Effector memory CD4-positive, alpha-beta T cell (primary cell): ENCODE data around the gene TSFM.

Experiments used
- DNase-seq, 3 donors: peaks; one replicate each; pipeline ENCODE4 v3.0.0-alpha.2; 2020
- H3K27ac ChIP-seq: 2 replicates; pipeline ENCODE4 v1.7.0; 2013; ENCODE audit warnings: mild to moderate bottlenecking, low read length, moderate library complexity; ENCODE audit not compliant: insufficient read depth, poor library complexity, severe bottlenecking
- H3K27me3 ChIP-seq: replicated peaks from 2 replicates; pipeline ENCODE4 v1.7.0; 2013; ENCODE audit warnings: mild to moderate bottlenecking, low read length; ENCODE audit not compliant: insufficient read depth, control insufficient read depth, poor library complexity, severe bottlenecking
- H3K36me3 ChIP-seq: 2 replicates; pipeline ENCODE4 v1.7.0; 2013; ENCODE audit warnings: mild to moderate bottlenecking, low read length, moderate library complexity; ENCODE audit not compliant: control insufficient read depth, insufficient read depth
- H3K4me1 ChIP-seq: 2 replicates; pipeline ENCODE4 v1.7.0; 2013; ENCODE audit warnings: low read length, mild to moderate bottlenecking; ENCODE audit not compliant: control insufficient read depth, insufficient read depth, poor library complexity, severe bottlenecking
- H3K4me3 ChIP-seq: 2 replicates; pipeline ENCODE4 v1.7.0; 2013; ENCODE audit warnings: low read length, low read depth, mild to moderate bottlenecking; ENCODE audit not compliant: insufficient read depth, poor library complexity, severe bottlenecking
- H3K9me3 ChIP-seq: 2 replicates; pipeline ENCODE4 v1.7.0; 2013; ENCODE audit warnings: mild to moderate bottlenecking, low read length, moderate library complexity; ENCODE audit not compliant: control insufficient read depth

The TSFM gene

DNA sequence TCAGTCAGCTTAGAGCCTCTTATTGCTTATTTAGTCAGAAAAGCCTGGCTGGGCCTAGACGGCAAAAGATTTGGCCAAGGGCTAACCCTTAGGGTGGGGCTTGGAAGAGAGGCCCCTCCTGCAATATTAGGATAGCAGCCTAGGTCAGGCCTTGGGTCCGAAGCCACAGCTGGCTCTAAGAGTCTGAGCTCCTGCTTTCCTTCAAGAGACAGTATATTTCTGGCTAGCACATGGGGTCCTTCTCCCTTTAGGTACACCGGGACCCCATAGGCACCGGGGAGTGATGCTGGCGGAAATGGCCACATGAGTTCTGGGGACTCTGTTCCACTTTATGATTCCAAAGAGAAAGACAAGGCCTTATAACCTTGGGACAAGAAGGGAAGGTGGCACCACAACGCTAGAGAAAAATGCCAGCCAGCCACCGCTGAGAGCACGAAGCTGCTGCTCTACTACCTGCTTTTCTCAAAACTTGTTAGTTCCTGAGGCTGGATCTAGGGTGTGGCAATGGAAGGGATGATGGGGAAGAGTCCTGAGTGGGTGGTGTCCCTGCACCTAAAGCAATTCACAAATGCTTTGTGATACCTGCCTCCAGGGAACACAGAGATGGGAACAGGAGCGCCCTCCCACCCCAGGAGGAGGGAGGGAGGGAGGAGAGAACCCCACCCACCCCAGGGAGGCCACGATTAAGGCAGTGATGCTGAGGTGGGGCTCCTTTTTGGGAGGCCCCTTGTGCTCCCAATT lies 39.1 kb downstream of the TSFM start:
- Histone ChIP-seq H3K4me1 (no peaks in the 10 kb centered on the region), H3K4me3 (no peak overlapping the region), H3K27me3 (no peaks in the 10 kb centered on the region), H3K27ac (no peak overlapping the region), H3K9me3 (no peaks in the 10 kb centered on the region), H3K36me3 (peaks cover 57% of the 10 kb centered on the region)
- DNase-seq: no peak

DNA sequence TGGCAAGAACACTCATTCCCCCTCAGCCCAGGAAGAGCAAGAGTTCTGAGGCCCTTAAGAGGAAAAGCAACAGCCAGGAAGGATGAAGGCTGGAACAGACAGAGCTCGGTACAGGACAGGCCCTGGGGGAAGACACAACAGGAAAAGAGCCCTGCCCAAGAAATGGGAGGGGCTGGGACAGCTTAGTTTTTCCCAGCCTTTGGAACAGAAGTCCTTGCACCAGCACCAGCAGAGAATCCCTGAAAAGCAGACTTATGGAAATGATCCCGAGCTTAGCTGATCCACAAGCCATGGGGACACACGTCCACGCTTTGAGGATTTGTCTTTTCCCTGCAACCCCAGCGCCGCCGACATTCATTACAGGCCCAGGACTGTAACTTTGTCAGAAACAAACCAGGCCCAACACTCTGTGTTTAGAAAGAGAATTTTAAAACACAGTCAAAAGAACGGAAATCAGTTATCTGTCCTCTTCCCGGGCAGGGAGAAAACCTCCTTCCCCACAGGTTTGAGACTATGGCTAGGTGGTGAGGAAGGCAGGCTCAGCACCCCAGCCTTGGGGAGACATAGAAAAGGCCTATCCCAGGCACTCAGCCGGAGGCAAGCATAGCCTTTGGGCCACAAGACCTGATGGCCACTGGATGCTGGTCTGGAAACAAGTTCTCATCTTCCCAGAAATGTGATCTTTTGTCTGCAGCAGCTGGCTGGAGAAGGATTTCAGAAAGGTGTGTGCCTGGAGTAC lies 40.0 kb downstream of the TSFM start:
- Histone ChIP-seq H3K9me3 (no peaks in the 10 kb centered on the region), H3K36me3 (peaks cover 66% of the 10 kb centered on the region), H3K4me1 (no peaks in the 10 kb centered on the region), H3K27me3 (no peaks in the 10 kb centered on the region), H3K27ac (no peak overlapping the region), H3K4me3 (no peak overlapping the region)
- no peak for DNase-seq

DNA sequence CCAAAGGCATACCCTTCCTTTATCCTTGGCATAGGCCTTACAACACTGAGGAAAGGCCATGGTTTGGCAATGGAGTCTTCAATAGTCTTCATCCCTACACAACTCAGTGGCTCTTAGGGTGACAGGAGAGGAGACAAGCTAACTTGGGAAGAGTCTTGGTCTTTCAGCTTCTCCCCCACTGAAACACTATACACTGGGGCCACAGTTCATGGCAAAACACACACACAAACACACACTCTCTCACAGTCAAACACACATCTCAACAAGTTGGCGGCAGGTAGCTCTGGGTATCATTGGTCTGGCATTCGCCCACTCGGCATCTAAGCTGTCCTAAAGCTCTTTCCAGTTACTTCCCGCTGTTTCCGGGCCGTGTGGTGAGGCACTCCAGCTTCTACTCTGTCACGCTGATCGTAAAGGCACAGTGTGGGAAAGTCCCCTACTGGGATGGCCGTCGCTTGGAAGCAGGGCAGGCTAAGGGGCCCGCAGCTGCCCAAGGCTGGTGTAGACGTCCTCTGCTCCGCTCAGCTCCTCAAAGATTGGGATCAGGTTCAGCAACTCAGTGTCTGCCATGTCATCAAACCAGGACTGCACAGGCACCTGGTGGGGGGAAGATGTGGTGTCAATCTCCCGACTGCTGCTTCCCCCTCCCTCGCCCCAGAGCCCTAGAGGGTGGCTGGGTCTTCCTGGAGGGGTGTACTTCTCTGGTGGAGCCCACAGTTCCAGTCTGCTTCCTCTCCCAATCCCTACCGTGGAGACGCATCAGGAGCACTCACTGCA lies 40.7 kb downstream of the TSFM start:
- peaks cover 73% of the 10 kb centered on the region for H3K36me3 ChIP-seq
- H3K27ac ChIP-seq: no peak overlapping the region

DNA sequence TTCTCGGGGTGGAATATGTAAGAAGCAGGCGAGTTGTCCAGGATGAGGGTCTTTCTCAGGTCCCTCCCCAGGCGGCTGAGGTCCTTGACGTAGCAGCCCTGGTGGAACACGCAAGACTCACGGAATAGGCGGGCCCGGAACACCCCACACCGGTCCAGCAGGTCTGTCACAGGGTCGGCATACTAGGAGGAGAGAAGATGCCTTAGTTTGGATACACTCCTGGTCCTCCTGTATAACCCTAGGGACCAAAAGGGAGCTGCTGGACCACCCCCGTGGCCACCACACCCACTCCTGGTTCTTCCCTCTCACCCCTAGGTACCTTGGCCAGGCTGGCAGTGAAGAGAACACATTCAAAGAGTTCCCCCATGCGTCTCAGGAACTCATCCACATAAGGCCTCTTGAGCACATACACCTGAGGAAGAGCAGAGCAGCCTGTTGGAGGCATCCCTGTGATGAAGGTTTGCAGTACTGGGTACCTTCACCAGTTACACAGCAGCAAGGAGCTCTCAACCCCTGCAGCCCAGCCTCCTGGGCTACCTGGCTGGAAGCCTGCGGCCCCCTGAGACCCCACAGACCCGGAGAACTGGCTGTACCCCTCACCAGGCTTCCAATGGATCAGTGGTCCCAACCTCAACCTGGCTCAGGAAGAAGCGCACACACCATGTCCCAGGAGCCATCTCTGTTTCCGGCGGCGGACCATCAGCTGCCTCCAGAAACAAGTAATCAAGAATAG lies 41.5 kb downstream of the TSFM start:
- Histone ChIP-seq H3K27ac (no peak overlapping the region), H3K4me1 (no peaks in the 10 kb centered on the region), H3K36me3 (peaks cover 80% of the 10 kb centered on the region), H3K4me3 (no peak overlapping the region), H3K27me3 (no peaks in the 10 kb centered on the region), H3K9me3 (no peaks in the 10 kb centered on the region)
- no peak for DNase-seq

More for the DNA sequence above, 40.7 kb downstream of the TSFM start:
- Histone ChIP-seq H3K9me3 (no peaks in the 10 kb centered on the region), H3K4me3 (no peak overlapping the region), H3K27me3 (no peaks in the 10 kb centered on the region), H3K4me1 (no peaks in the 10 kb centered on the region)
- DNase-seq: no peak

DNA sequence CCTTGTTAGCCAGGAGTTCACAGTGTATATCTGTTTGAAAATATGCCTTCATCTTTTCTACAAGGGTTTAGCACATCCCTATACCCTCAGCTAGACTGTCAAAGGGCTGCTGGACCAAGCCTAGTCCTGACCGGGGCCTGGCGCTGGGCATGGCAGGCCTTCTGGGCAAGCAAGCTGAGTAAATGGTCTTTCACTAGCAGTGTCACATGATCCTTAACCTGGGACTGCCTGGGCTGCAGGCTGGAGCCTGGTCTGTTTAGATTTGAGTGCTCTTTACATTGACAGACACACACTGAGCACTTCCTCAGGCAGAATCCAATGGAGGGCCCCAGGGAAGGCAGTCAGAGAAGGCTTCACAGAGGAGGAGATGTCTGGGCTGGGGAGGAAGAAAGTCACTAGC lies 42.9 kb downstream of the TSFM start:
- Histone ChIP-seq H3K4me1 (no peaks in the 10 kb centered on the region), H3K27me3 (no peaks in the 10 kb centered on the region), H3K9me3 (no peaks in the 10 kb centered on the region), H3K4me3 (no peak overlapping the region), H3K36me3 (peaks cover 84% of the 10 kb centered on the region), H3K27ac (no peak overlapping the region)
- DNase-seq: no peak

DNA sequence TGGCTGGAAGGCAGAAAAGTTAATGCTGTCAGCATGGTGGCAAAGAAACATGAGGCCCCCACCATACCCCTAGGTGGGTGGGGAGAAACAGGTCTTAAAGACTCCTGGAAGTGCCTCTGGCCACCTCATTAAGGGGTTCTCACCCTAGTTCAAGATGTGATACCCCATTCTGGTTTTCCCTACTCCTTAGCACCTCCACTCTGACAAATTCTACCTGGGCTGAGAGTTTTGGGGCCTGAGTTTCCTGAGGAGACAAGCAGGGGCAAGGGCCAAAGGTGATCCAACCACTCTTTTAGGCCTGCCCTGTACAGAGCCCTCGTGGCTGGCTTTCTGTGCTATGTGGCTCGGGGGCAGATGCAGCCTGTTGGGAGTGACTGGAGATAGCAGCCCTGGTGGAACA lies 43.8 kb downstream of the TSFM start:
- Histone ChIP-seq H3K4me3 (no peak overlapping the region), H3K36me3 (peaks cover 77% of the 10 kb centered on the region), H3K27ac (peak overlapping the region; percentile 40), H3K4me1 (peaks cover 9% of the 10 kb centered on the region), H3K9me3 (no peaks in the 10 kb centered on the region), H3K27me3 (no peaks in the 10 kb centered on the region)
- DNase-seq: no peak

DNA sequence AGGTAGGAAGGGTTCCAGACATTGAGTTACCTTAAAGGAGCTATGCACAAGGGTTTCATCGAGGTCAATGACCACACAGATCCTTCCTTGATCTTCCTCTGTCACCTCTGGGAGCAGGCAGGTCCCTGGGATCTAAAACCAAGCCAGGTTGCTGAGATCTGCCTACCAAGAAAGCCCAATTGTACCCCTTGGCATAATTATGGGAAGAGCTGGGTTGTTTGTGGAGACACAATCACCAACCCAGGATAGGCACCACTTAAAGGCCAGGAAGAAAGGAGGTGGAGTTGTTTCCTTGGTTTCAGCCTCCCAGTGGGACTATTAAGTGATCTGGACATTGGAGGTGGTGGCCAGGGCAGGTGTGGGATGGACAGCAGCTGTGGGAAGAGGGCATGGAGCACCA lies 44.4 kb downstream of the TSFM start:
- no peaks in the 10 kb centered on the region for H3K27me3 ChIP-seq
- peak overlapping the region; percentile 40 for H3K27ac ChIP-seq
- peaks cover 72% of the 10 kb centered on the region for H3K36me3 ChIP-seq
- peaks cover 14% of the 10 kb centered on the region for H3K4me1 ChIP-seq
- no peak overlapping the region for H3K4me3 ChIP-seq
- no peak for DNase-seq
- no peaks in the 10 kb centered on the region for H3K9me3 ChIP-seq

DNA sequence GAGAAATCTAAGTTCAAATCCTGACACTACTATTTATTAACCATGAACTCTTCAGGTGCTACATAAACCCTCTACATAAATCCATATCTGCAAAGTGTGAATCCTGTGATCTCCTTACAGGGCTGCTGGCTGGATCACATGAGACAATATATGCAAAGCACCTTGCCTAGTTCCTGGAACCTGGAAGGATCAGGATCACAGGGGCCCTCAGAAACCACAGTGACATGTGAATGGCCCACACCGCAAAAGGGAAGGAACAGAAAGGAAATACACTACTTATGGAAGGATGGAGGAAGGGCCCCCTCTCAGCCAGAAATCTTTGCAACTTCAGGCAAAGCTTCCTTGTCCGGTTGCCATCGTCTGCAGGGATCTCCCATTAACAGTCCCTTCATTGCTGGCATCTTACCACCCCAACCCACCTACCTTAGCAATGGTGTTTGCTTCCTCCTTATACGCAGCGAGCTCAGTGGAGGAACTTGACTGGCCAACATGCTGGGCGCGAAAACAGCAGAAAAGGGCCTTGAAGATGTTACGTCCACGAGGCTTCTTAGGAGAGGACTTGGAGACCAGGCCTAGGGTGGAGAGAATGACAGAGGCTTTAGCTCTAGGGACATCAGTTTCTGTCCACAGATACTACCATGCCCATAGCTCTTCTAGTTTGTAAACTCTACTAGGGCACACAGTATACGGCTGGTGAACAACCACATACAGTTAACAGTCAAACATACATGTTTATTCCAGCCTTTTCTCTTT lies 46.6 kb downstream of the TSFM start:
- no peak for DNase-seq
- no peak overlapping the region for H3K27ac ChIP-seq
- no peaks in the 10 kb centered on the region for H3K9me3 ChIP-seq
- peaks cover 37% of the 10 kb centered on the region for H3K4me1 ChIP-seq
- H3K27me3 ChIP-seq: no peaks in the 10 kb centered on the region
- H3K4me3 ChIP-seq: no peak overlapping the region
- H3K36me3 ChIP-seq: peaks cover 51% of the 10 kb centered on the region

DNA sequence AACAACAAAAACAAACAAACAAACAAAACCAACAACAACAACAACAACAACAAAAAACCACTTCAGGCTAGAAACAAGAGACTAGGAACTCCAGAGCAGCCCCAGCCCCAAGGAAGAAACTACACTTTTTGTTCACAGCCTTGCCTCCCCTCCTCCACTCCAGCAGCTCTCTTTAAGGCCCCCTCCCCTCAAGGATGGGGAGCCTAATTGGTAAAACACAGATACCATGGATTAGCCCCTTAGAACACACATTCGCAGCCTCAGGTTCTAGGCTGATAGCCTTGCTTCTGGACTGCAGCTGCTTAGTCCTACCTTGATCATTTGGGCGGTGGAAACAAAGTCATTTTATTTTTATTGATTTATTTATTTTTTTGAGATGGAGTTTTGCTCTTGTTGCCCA lies 47.8 kb downstream of the TSFM start:
- Histone ChIP-seq H3K27me3 (no peaks in the 10 kb centered on the region), H3K4me3 (no peak overlapping the region), H3K9me3 (no peaks in the 10 kb centered on the region), H3K36me3 (peaks cover 39% of the 10 kb centered on the region), H3K4me1 (peaks cover 47% of the 10 kb centered on the region), H3K27ac (no peak overlapping the region)
- DNase-seq: no peak
